CD4-positive, CD25-positive, alpha-beta regulatory T cell (primary cell): Measurements from ENCODE around the gene SHC2. TPM values are rescaled to one million over a fixed set of nuclear protein-coding genes. Genes with fewer than 3 reads are reported as not detected.

Experiments
- ATAC-seq, 2 donors: fragments of 150-1000 bp; cut with Tn5 transposase; one replicate each; pipeline ENCODE4 v1.10.0; 2021; ENCODE audit warnings: low read depth in 2 of 2, moderate number of reproducible peaks in 2 of 2, moderate library complexity in 1 of 2
- DNase-seq, 3 donors: peaks; one replicate each; pipeline versions ENCODE4 v3.0.0 to v3.0.0-alpha.2; 2012 to 2022; ENCODE audit warnings: mixed read lengths in 1 of 3
- H3K27ac ChIP-seq: one replicate; pipeline ENCODE4 v1.7.0; 2013; ENCODE audit warnings: mild to moderate bottlenecking, low read length; ENCODE audit not compliant: insufficient read depth, poor library complexity, severe bottlenecking
- H3K27me3 ChIP-seq: one replicate; pipeline ENCODE4 v1.7.0; 2013; ENCODE audit warnings: low read length; ENCODE audit not compliant: control insufficient read depth, insufficient read depth
- H3K36me3 ChIP-seq: one replicate; pipeline ENCODE4 v1.7.0; 2013; ENCODE audit warnings: mild to moderate bottlenecking, low read length, moderate library complexity; ENCODE audit not compliant: control insufficient read depth, insufficient read depth
- H3K4me1 ChIP-seq: 2 replicates; pipeline ENCODE4 v1.7.0; 2013; ENCODE audit warnings: mild to moderate bottlenecking, low read length; ENCODE audit not compliant: insufficient read depth, control insufficient read depth, poor library complexity, severe bottlenecking
- H3K4me3 ChIP-seq: one replicate; pipeline ENCODE4 v1.7.0; 2013; ENCODE audit warnings: low read depth, mild to moderate bottlenecking, low read length, moderate library complexity
- H3K9me3 ChIP-seq, 2 experiments: 1 replicate in 1 of 2; 2 replicates in 1 of 2; pipeline ENCODE4 v1.7.0; 2013; ENCODE audit warnings: low read length in 2 of 2, mild to moderate bottlenecking in 1 of 2, moderate library complexity in 1 of 2; ENCODE audit not compliant: control insufficient read depth in 2 of 2
- H3K27ac Mint-ChIP-seq, 3 donors: one replicate each; pipeline ENCODE4 v1.8.0; 2020 to 2022; ENCODE audit warnings: mild to moderate bottlenecking in 3 of 3, mixed read lengths in 3 of 3, moderate library complexity in 2 of 3
- H3K27me3 Mint-ChIP-seq: one replicate; pipeline ENCODE4 v1.8.0; 2022; ENCODE audit warnings: mild to moderate bottlenecking, mixed read lengths
- H3K36me3 Mint-ChIP-seq: one replicate; pipeline ENCODE4 v1.8.0; 2020; ENCODE audit warnings: mixed read lengths
- H3K4me1 Mint-ChIP-seq, 4 donors: one replicate each; pipeline ENCODE4 v1.8.0; 2020 to 2022; ENCODE audit warnings: mixed read lengths in 4 of 4, mild to moderate bottlenecking in 1 of 4
- H3K4me3 Mint-ChIP-seq, 4 donors: one replicate each; pipeline ENCODE4 v1.8.0; 2020 to 2022; ENCODE audit warnings: mild to moderate bottlenecking in 4 of 4, mixed read lengths in 4 of 4, moderate library complexity in 3 of 4
- H3K9me3 Mint-ChIP-seq, 7 donors: one replicate each; pipeline ENCODE4 v1.8.0; 2020 to 2022; ENCODE audit warnings: mixed read lengths in 7 of 7, mild to moderate bottlenecking in 3 of 7, moderate library complexity in 2 of 7
- polyA plus RNA-seq, 4 donors: library from polyadenylated mRNA; unstranded; fragments of 300-500 nt; fragmentation: Illumina TruSeq; gene quantifications; one replicate each; pipeline ENCODE4 v1.2.3, GENCODE V29; 2021
- total RNA-seq: library from RNA; stranded (reverse); gene quantifications from one replicate; pipeline ENCODE4 v1.2.3, GENCODE V29; 2022

Gene SHC2
- total and polyA plus RNA-seq, 5 donors from 2014 or later: not detected

- Histone ChIP-seq H3K9me3 (no peaks in the 10 kb centered on the region), H3K4me3 (no peak overlapping the region), H3K27me3 (no peaks in the 10 kb centered on the region), H3K36me3 (no peaks in the 10 kb centered on the region), H3K27ac (no peak overlapping the region), H3K4me1 (no peaks in the 10 kb centered on the region)
- DNase-seq: no peak
- Mint-ChIP-seq H3K4me3 (no peak overlapping the region), H3K36me3 (no peaks in the 10 kb centered on the region), H3K9me3 (peaks cover 0 to 1% (median 0%) of the 10 kb centered on the region in 7 donors), H3K4me1 (no peaks in the 10 kb centered on the region), H3K27me3 (no peaks in the 10 kb centered on the region), H3K27ac (peak overlapping the region in 1 of 3 donors; percentile 32)
- no peak for ATAC-seq
Observed at GRCh38 chr19:472005-472858, 11.4 kb upstream of the SHC2 start.

GRCh38 chr19:470701-471100, 9.9 kb upstream of the SHC2 start:
- Mint-ChIP-seq H3K4me3 (no peak overlapping the region), H3K4me1 (no peaks in the 10 kb centered on the region), H3K27me3 (no peaks in the 10 kb centered on the region), H3K27ac (no peak overlapping the region), H3K36me3 (no peaks in the 10 kb centered on the region), H3K9me3 (peaks cover 0 to 1% (median 0%) of the 10 kb centered on the region in 7 donors)
- no peaks in the 10 kb centered on the region for H3K4me1 ChIP-seq
- no peak for ATAC-seq
- H3K27me3 ChIP-seq: no peaks in the 10 kb centered on the region
- H3K9me3 ChIP-seq: no peaks in the 10 kb centered on the region
- H3K36me3 ChIP-seq: no peaks in the 10 kb centered on the region
- H3K27ac ChIP-seq: no peak overlapping the region
- H3K4me3 ChIP-seq: no peak overlapping the region
- DNase-seq: no peak

- H3K4me3 Mint-ChIP-seq: no peak overlapping the region
- H3K27ac Mint-ChIP-seq: no peak overlapping the region
- Histone ChIP-seq H3K27me3 (no peaks in the 10 kb centered on the region), H3K36me3 (no peaks in the 10 kb centered on the region), H3K27ac (no peak overlapping the region), H3K9me3 (no peaks in the 10 kb centered on the region), H3K4me1 (no peaks in the 10 kb centered on the region), H3K4me3 (no peak overlapping the region)
- no peak for DNase-seq
- no peaks in the 10 kb centered on the region for H3K4me1 Mint-ChIP-seq
- ATAC-seq: no peak
- no peaks in the 10 kb centered on the region for H3K36me3 Mint-ChIP-seq
- no peaks in the 10 kb centered on the region for H3K27me3 Mint-ChIP-seq
- H3K9me3 Mint-ChIP-seq: no peaks in the 10 kb centered on the region
Observed at GRCh38 chr19:469833-470232, 9.0 kb upstream of the SHC2 start.

- Mint-ChIP-seq H3K4me3 (no peak overlapping the region), H3K27ac (no peak overlapping the region), H3K36me3 (no peaks in the 10 kb centered on the region)
Observed at GRCh38 chr19:468587-469256, 7.9 kb upstream of the SHC2 start.

GRCh38 chr19:467554-467953, 6.7 kb upstream of the SHC2 start:
- H3K36me3 Mint-ChIP-seq: no peaks in the 10 kb centered on the region
- ATAC-seq (no peak), DNase-seq (no peak)
- Histone ChIP-seq H3K4me1 (no peaks in the 10 kb centered on the region), H3K27ac (no peak overlapping the region), H3K27me3 (peaks cover under 1% of the 10 kb centered on the region), H3K9me3 (no peaks in the 10 kb centered on the region), H3K36me3 (no peaks in the 10 kb centered on the region), H3K4me3 (no peak overlapping the region)
- no peak overlapping the region for H3K27ac Mint-ChIP-seq
- H3K27me3 Mint-ChIP-seq: peaks cover 4% of the 10 kb centered on the region
- peaks cover 0 to 4% (median 0%) of the 10 kb centered on the region in 7 donors for H3K9me3 Mint-ChIP-seq
- H3K4me3 Mint-ChIP-seq: no peak overlapping the region
- no peaks in the 10 kb centered on the region for H3K4me1 Mint-ChIP-seq

More at GRCh38 chr19:468587-469256, 7.9 kb upstream of the SHC2 start:
- H3K9me3 ChIP-seq: no peaks in the 10 kb centered on the region
- peaks cover 0 to 1% (median 0%) of the 10 kb centered on the region in 7 donors for H3K9me3 Mint-ChIP-seq
- no peaks in the 10 kb centered on the region for H3K27me3 ChIP-seq
- H3K4me1 ChIP-seq: no peaks in the 10 kb centered on the region
- no peaks in the 10 kb centered on the region for H3K4me1 Mint-ChIP-seq
- no peak for DNase-seq
- no peak for ATAC-seq
- H3K27me3 Mint-ChIP-seq: no peaks in the 10 kb centered on the region
- no peak overlapping the region for H3K27ac ChIP-seq
- H3K36me3 ChIP-seq: no peaks in the 10 kb centered on the region
- no peak overlapping the region for H3K4me3 ChIP-seq

- Mint-ChIP-seq H3K4me1 (peaks cover 0 to 8% (median 0%) of the 10 kb centered on the region in 4 donors), H3K27ac (no peak overlapping the region), H3K27me3 (peaks cover 11% of the 10 kb centered on the region), H3K4me3 (no peak overlapping the region), H3K9me3 (peaks cover 0 to 4% (median 0%) of the 10 kb centered on the region in 7 donors), H3K36me3 (no peaks in the 10 kb centered on the region)
- Histone ChIP-seq H3K27ac (no peak overlapping the region), H3K9me3 (no peaks in the 10 kb centered on the region), H3K4me3 (no peak overlapping the region), H3K27me3 (peaks cover 3% of the 10 kb centered on the region), H3K4me1 (peaks cover 9% of the 10 kb centered on the region), H3K36me3 (no peaks in the 10 kb centered on the region)
- no peak for DNase-seq
- ATAC-seq: no peak
Observed at GRCh38 chr19:465056-465816, 4.4 kb upstream of the SHC2 start.

- peaks cover 0 to 13% (median 0%) of the 10 kb centered on the region in 4 donors for H3K4me1 Mint-ChIP-seq
- H3K9me3 ChIP-seq: no peaks in the 10 kb centered on the region
- DNase-seq (no peak), ATAC-seq (no peak)
- peak overlapping the region in 1 of 3 donors; percentile 80 for H3K27ac Mint-ChIP-seq
- H3K27ac ChIP-seq: no peak overlapping the region
- H3K4me1 ChIP-seq: peaks cover 9% of the 10 kb centered on the region
- no peaks in the 10 kb centered on the region for H3K36me3 ChIP-seq
- H3K36me3 Mint-ChIP-seq: no peaks in the 10 kb centered on the region
- H3K9me3 Mint-ChIP-seq: peaks cover 0 to 6% (median 0%) of the 10 kb centered on the region in 7 donors
- no peak overlapping the region for H3K4me3 Mint-ChIP-seq
- peaks cover 6% of the 10 kb centered on the region for H3K27me3 ChIP-seq
- H3K4me3 ChIP-seq: no peak overlapping the region
- peaks cover 18% of the 10 kb centered on the region for H3K27me3 Mint-ChIP-seq
Observed at GRCh38 chr19:464208-464545, 3.3 kb upstream of the SHC2 start.
